VCaP (cell line): ENCODE measurements around the gene TUBA3E.
"Not testable (repeated sequence)": the region's sequence is repeated elsewhere in the genome, so short reads cannot be mapped to it uniquely, and the experiment has no call there.

ENCODE experiments used
- H3K27ac ChIP-seq: fragments of 450-650 bp; 2 replicates; pipeline ENCODE4 v1.5.1; 2017
- CTCF ChIP-seq: fragments of 450-650 bp; conservative IDR thresholded peaks from 2 replicates; pipeline ENCODE4 v1.5.1; 2017; ENCODE audit warnings: mild to moderate bottlenecking, moderate library complexity

TUBA3E gene

GRCh38 chr2:130220505-130220904 lies 22.3 kb upstream of the TUBA3E start:
- not testable (repeated sequence) for H3K27ac ChIP-seq

DNA sequence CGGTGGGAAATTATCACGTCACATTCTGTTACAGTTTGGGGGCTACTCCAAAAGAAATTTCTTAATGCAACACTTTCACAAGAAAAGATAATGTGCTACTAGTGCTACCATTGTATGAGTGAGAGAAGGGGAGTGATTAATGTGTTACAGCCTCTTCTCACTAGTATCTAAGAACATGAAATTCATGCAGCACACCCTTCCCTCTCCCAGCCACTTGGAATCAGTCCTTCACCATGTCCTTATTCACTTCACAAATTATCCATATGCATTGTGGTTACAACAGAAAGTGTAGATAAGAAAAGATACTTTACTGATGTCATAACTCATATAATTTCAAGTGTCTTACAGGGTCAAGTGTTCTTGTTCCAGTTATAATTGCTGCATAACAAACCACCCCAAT lies 20.9 kb upstream of the TUBA3E start:
- H3K27ac ChIP-seq = not testable (repeated sequence)

DNA sequence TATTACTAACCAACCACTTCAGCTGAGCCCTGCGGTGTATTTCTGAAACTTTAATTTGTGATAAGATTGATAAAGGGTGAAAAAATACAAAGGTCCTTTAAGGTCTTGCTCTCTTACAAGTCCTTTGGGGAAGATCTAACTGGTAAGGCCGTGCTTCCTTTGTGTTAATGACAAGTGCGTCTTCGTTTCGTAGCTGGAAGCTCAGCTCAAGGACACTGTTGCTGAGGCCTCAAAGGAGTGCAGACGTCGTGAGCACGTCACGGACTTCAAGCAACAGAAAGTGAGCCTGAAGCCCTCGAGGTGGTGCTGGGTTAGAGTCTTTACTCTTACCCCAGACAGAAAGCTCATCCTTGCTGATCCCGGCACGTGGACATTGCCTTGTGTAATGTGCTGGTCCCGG lies 8.8 kb upstream of the TUBA3E start:
- H3K27ac ChIP-seq = not testable (repeated sequence)

GRCh38 chr2:130203150-130203549 lies 4.9 kb upstream of the TUBA3E start:
- H3K27ac ChIP-seq = not testable (repeated sequence)

GRCh38 chr2:130202518-130202917 lies 4.3 kb upstream of the TUBA3E start:
- H3K27ac ChIP-seq = not testable (repeated sequence)

- not testable (repeated sequence) for H3K27ac ChIP-seq
These were observed 2.2 kb downstream of the TUBA3E start for GRCh38 chr2:130196052-130196451.

DNA sequence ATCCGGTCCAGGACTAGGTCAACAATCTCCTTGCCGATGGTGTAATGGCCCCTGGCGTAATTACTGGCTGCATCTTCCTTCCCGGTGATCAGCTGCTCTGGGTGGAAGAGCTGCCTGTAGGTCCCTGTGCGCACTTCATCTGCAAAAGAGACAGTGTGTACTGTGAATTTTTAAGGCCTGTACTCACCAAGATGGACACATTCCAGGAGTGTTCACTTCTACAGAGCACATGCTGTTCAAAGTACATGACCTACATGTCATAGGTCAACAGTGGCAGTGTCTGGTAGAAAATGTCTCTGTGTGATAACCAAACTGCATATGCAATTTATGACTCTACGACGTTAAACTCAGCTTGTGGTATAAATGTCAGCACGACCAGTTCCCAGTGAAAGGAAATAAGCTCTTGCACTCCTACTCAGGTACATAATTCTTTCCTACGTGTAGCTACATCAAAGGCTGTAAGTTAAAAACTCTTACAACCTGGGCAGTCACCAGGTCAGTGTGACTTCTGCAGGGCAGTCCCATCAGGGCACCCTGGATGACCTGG lies 3.1 kb downstream of the TUBA3E start:
- H3K27ac ChIP-seq = not testable (repeated sequence)

GRCh38 chr2:130193824-130194223 lies 4.4 kb downstream of the TUBA3E start:
- not testable (repeated sequence) for H3K27ac ChIP-seq

DNA sequence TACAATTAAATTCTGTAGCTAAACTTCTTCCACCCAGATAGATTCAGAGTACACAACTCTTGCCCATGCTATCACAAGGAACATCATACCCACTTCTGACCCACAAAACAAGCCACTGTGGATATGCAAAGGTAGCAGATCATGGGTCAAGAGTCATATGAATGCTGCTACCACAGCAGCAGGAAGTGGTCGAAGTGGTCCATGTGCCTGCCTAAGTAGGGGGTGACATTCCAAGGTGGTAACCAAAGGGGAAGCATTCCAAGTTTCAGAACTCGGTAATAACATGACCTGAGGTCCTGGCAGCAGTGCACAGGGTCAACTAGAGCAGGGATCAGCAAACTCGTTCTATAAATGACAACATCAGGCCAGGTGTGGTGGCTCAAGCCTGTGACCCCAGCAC lies 5.8 kb downstream of the TUBA3E start:
- not testable (repeated sequence) for H3K27ac ChIP-seq

DNA sequence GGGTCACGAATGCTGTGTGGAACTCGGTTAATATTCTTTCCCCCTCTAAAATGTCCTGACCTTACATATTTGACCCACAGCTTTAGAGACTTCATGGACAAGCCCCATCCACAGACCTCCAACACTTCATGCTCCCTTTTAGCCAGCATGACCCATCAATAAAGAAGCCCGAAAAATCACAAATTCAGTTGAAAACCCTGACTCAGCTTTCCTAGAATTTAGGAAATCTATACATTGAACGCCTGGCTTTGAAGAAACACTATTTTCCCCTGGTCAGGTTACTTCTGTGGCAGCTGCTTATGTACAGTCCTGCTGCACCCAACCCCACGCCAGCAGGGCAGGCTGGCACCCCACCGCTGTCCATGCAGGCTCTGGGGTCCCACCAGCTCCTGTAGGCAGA lies 6.9 kb downstream of the TUBA3E start:
- not testable (repeated sequence) for H3K27ac ChIP-seq

GRCh38 chr2:130190237-130190636 lies 8.0 kb downstream of the TUBA3E start:
- TF ChIP-seq CTCF = no peak
- no peak overlapping the region for H3K27ac ChIP-seq

- not testable (repeated sequence) for H3K27ac ChIP-seq
These were observed 9.3 kb downstream of the TUBA3E start for GRCh38 chr2:130188958-130189357.

GRCh38 chr2:130187859-130188792 lies 10.1 kb downstream of the TUBA3E start:
- not testable (repeated sequence) for H3K27ac ChIP-seq

DNA sequence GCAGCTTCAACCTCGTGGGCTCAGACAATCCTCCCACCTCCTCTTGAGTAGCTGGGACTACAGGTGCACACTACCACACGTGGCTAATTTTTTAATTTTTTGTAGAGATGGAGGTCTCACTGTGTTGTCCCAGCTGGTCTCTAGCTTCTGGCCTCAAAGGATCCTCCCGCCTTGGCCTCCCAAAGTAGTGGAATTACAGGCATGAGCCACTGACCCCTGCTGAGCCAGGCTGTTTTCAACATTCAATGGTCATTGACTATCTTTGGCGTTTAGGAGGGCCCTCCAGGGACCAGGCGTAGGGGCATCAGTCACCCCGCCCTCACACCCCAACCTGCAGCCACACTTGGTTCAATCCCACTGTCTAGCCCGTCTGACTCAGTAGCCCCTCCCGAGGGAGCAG lies 11.0 kb downstream of the TUBA3E start:
- no peak for TF ChIP-seq CTCF
- H3K27ac ChIP-seq = no peak overlapping the region

DNA sequence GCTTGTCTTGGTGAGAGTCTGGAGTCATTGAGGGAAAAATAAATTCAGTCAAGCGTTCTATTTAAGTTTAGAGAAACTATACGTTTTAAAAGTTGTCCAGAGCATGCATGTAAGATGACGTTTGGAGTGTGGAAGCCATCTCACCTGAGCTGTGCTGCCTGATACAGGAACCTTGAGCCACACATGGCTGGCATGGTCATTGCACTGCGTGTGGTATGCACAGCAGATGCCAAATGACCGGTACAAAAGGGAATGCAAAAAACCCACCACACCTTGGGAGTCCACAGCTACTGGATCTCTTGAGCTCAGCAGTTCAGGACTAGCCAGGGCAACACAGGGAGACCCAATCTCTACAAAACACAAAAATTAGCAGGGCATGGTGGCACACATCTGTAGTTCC lies 11.8 kb downstream of the TUBA3E start:
- no peak overlapping the region for H3K27ac ChIP-seq
- no peak for TF ChIP-seq CTCF
